ENCODE measurements around the gene NPBWR2. TPM values are rescaled to one million over a fixed set of nuclear protein-coding genes. Genes with fewer than 3 reads are reported as not detected.

Gene NPBWR2
- total and polyA plus RNA-seq, 9 of the 15 experiments (the other 6 are each of a cell fraction or from before 2014, with no cell fraction given), result not detected

GRCh38 chr20:64149141-64149540 lies 41.8 kb upstream of the NPBWR2 start:
- FAIRE-seq (no peak), ATAC-seq (no peak), DNase-seq (ENCODE audit: extremely low read depth in 1 of 4, low spot score in 3 of 4) (no peak)
- no TSS peak for BruUV-seq (replicated peaks)
- Histone ChIP-seq H4K20me1 (replicated peaks; ENCODE audit: control insufficient read depth, insufficient read depth, low read length) (no peaks in the 10 kb centered on the region), H2AFZ (ENCODE audit: low read depth, low read length) (no peak overlapping the region), H3K27ac (ENCODE audit: extremely low read depth, low read depth, low read length) (no peak overlapping the region), H3K9me1 (ENCODE audit: control insufficient read depth, insufficient read depth, low read length) (no peaks in the 10 kb centered on the region), H3K9ac (ENCODE audit: insufficient read depth in 1 of 2, low read depth in 2 of 2, low read length in 2 of 2) (no peak overlapping the region), H3K4me2 (ENCODE audit: insufficient read depth, low read length) (no peak overlapping the region), H3K4me3 (no peak overlapping the region), H3K4me1 (replicated peaks in 1 of 2; ENCODE audit: control insufficient read depth in 2 of 2, insufficient read depth in 2 of 2, low read length in 2 of 2) (peaks cover 0 to 5% of the 10 kb centered on the region in 2 experiments; a peak in 1 of 5 replicates), H3K9me3 (replicated peaks; ENCODE audit: control insufficient read depth, insufficient read depth, low read depth, low read length) (peaks cover 14% of the 10 kb centered on the region), H3K36me3 (ENCODE audit: control insufficient read depth, insufficient read depth, low read length) (no peaks in the 10 kb centered on the region), H3K27me3 (ENCODE audit: control insufficient read depth in 2 of 2, insufficient read depth in 2 of 2, low read length in 2 of 2) (peaks cover 0 to 33% of the 10 kb centered on the region in 2 experiments; a peak in 3 of 5 replicates), H3K79me2 (ENCODE audit: control insufficient read depth, insufficient read depth, low read length) (no peaks in the 10 kb centered on the region)
- no peak for TF ChIP-seq FOXK1 (CRISPR knock-in tag; IDR thresholded peaks at IDR 0.05; ENCODE audit: borderline replicate concordance)
- TF ChIP-seq HBP1 (CRISPR knock-in tag; IDR thresholded peaks at IDR 0.05), result no peak
- no peak for TF ChIP-seq MIER1 (IDR thresholded peaks at IDR 0.05; ENCODE audit: low read depth)
- TF ChIP-seq AFF4 (CRISPR knock-in tag; IDR thresholded peaks at IDR 0.05), result no peak
- no peak for TF ChIP-seq CREB3L1 (IDR thresholded peaks at IDR 0.05; ENCODE audit: borderline replicate concordance, low read depth)
- no peak for TF ChIP-seq EZH2 (IDR thresholded peaks at IDR 0.05; ENCODE audit: borderline replicate concordance, low read depth, low read length)
- no peak for TF ChIP-seq NCOA6 (IDR thresholded peaks at IDR 0.05)
- no peak for TF ChIP-seq ZNF586 (CRISPR knock-in tag; conservative IDR thresholded peaks at IDR 0.05)
- WGBS (ENCODE audit: insufficient coverage, low coverage, missing lambda C conversion rate), result 1% methylated on average over 7 of the region's 7 CpGs
- ChIA-PET CTCF (ENCODE audit: low intra/inter-chr PET ratio) (no interaction called here), POLR2A (no interaction called here)
- in situ Hi-C loops (cut with MboI) (no loop called here), intact Hi-C loops (cut with micrococcal nuclease) (no loop called here)
